ENCODE results near the gene PANK3.
"Not testable (repeated sequence)": the region's sequence is repeated elsewhere in the genome, so short reads cannot be mapped to it uniquely, and the experiment has no call there.

GRCh38 chr5:168573663-168574062 is 5.5 kb downstream of the PANK3 start:
- not testable (repeated sequence) for TF ChIP-seq CTCF, POLR2A, POLR2AphosphoS5, EP300 (IDR thresholded peaks at IDR 0.05)
